Panc1 (cell line): Measurements from ENCODE around the gene AARS1. TPM values are rescaled to one million over a fixed set of nuclear protein-coding genes. Genes with fewer than 3 reads are reported as not detected.

Source experiments
- ATAC-seq: fragments of 200-7000 bp; cut with Tn5 transposase; 2 replicates; pipeline ENCODE4 v1.9.1; 2020; ENCODE audit warnings: mild to moderate bottlenecking, moderate library complexity
- BruUV-seq: library from RNA; stranded (reverse); fragments of 400-500 nt; replicated peaks from 2 replicates; lab custom pipeline; 2021; lab: Mats Ljungman, UMichigan
- CTCF ChIA-PET: fragments of 300-600 bp; sonication (Branson Sonifier 250); formaldehyde crosslinking; loops from one replicate; lab custom pipeline; 2022; ENCODE audit warnings: antibody characterized with exemption; lab: Charles Lee
- POLR2A ChIA-PET: fragments of 300-600 bp; sonication (Branson Sonifier 250); formaldehyde crosslinking; loops from one replicate; lab custom pipeline; 2022; ENCODE audit warnings: antibody characterized with exemption; lab: Charles Lee
- DNase-seq: peaks from one replicate; pipeline ENCODE4 v3.0.0-alpha.2; 2010; ENCODE audit warnings: low read depth, low spot score
- H3K27ac ChIP-seq: 2 replicates; pipeline ENCODE4 v1.5.1; 2011; ENCODE audit warnings: mild to moderate bottlenecking, low read length, inconsistent platforms
- H3K27me3 ChIP-seq: fragments of 200-500 bp; sonication (Bioruptor generic); 2 replicates; pipeline ENCODE4 v1.6.0; 2014; ENCODE audit warnings: low read length, inconsistent platforms; ENCODE audit not compliant: control insufficient read depth, insufficient read depth
- H3K36me3 ChIP-seq: fragments of 200-500 bp; sonication (Bioruptor generic); 2 replicates; pipeline ENCODE4 v1.5.1; 2014; ENCODE audit warnings: inconsistent platforms, mild to moderate bottlenecking, low read length, moderate library complexity; ENCODE audit not compliant: control insufficient read depth, insufficient read depth
- H3K4me1 ChIP-seq: 2 replicates; pipeline ENCODE4 v1.5.1; 2011; ENCODE audit warnings: inconsistent platforms, mild to moderate bottlenecking, low read length, moderate library complexity; ENCODE audit not compliant: control insufficient read depth, insufficient read depth
- H3K4me3 ChIP-seq, 2 experiments: 2 replicates each; pipeline ENCODE4 v1.5.1; 2011 to 2012; ENCODE audit warnings: low read depth in 2 of 2, low read length in 2 of 2, mild to moderate bottlenecking in 2 of 2, inconsistent platforms in 1 of 2, moderate library complexity in 1 of 2
- H3K9me3 ChIP-seq: fragments of 200-500 bp; sonication (Bioruptor generic); 2 replicates; pipeline ENCODE4 v1.5.1; 2014; ENCODE audit warnings: low read depth, mild to moderate bottlenecking, inconsistent platforms, low read length, moderate library complexity; ENCODE audit not compliant: control insufficient read depth, insufficient read depth
- CTCF ChIP-seq: fragments of 450-650 bp; IDR thresholded peaks from 2 replicates; pipeline ENCODE4 v1.5.1; 2017; ENCODE audit warnings: mild to moderate bottlenecking
- POLR2AphosphoS5 ChIP-seq: IDR thresholded peaks from 2 replicates; pipeline ENCODE4 v1.6.1; 2012; ENCODE audit warnings: mild to moderate bottlenecking, low read depth, low read length, moderate library complexity
- REST ChIP-seq, 2 experiments: IDR thresholded peaks; 2 replicates each; pipeline ENCODE4 v1.6.1; 2011 to 2012; ENCODE audit warnings: low read depth in 2 of 2, control low read depth in 1 of 2, low read length in 1 of 2, mild to moderate bottlenecking in 1 of 2, moderate library complexity in 1 of 2; ENCODE audit not compliant: insufficient read depth in 1 of 2
- SIN3A ChIP-seq: IDR thresholded peaks from 2 replicates; pipeline ENCODE4 v1.6.1; 2012; ENCODE audit warnings: low read depth, mild to moderate bottlenecking, low read length, moderate library complexity, borderline replicate concordance; ENCODE audit not compliant: insufficient read depth
- TCF7L2 ChIP-seq: IDR thresholded peaks from 2 replicates; pipeline ENCODE4 v1.6.1; 2011; ENCODE audit warnings: mild to moderate bottlenecking, low read depth, low read length, inconsistent platforms
- in situ Hi-C: cut with HindIII; loops from 2 replicates; pipeline ENCODE4 v1.10.0; 2016; ENCODE audit warnings: low sequenced_read_pairs, low pct_unique_long_range_greater_than_20kb
- intact Hi-C: fragments of 100-400 bp; cut with micrococcal nuclease; formaldehyde crosslinking; loops from one replicate; pipeline ENCODE4 v1.10.0; 2022; ENCODE audit not compliant: unreplicated experiment
- total RNA-seq: library from RNA; stranded (reverse); gene quantifications from one replicate; pipeline ENCODE4 v1.2.1, GENCODE V29; 2021; ENCODE audit not compliant: unreplicated experiment

Gene AARS1
- total RNA-seq, 1 experiment from 2014 or later: 115 TPM

- TF ChIP-seq CTCF (no peak), POLR2AphosphoS5 (no peak), SIN3A (no peak), REST (IDR thresholded peaks at IDR 0.05; ENCODE audit: insufficient read depth in 1 of 2, low read depth in 2 of 2, low read length in 1 of 2) (no peak), TCF7L2 (no peak)
- no peak for ATAC-seq
- in situ Hi-C loops (no loop called here), intact Hi-C loops (no loop called here)
- Histone ChIP-seq H3K27me3 (no peaks in the 10 kb centered on the region), H3K4me3 (no peak overlapping the region), H3K36me3 (peaks cover 11% of the 10 kb centered on the region), H3K27ac (no peak overlapping the region), H3K4me1 (no peaks in the 10 kb centered on the region), H3K9me3 (no peaks in the 10 kb centered on the region)
- DNase-seq: no peak
- POLR2A ChIA-PET: no interaction called here
- BruUV-seq: no TSS peak
- CTCF ChIA-PET: no interaction called here
Observed at GRCh38 chr16:70258065-70258464, 31.2 kb downstream of the AARS1 start.

GRCh38 chr16:70257391-70257790 is 31.9 kb downstream of the AARS1 start:
- POLR2A ChIA-PET: no interaction called here
- no peak overlapping the region for H3K27ac ChIP-seq
- no peak for TF ChIP-seq TCF7L2
- no peak for TF ChIP-seq CTCF
- TF ChIP-seq REST (IDR thresholded peaks at IDR 0.05; ENCODE audit: insufficient read depth in 1 of 2, low read depth in 2 of 2, low read length in 1 of 2): no peak
- no peak for TF ChIP-seq POLR2AphosphoS5
- no peak for TF ChIP-seq SIN3A
- in situ Hi-C loops (no loop called here), intact Hi-C loops (no loop called here)
- peaks cover 9% of the 10 kb centered on the region for H3K36me3 ChIP-seq
- H3K9me3 ChIP-seq: no peaks in the 10 kb centered on the region
- DNase-seq (no peak), ATAC-seq (no peak)
- CTCF ChIA-PET: no interaction called here
- BruUV-seq: no TSS peak
- H3K4me3 ChIP-seq: no peak overlapping the region
- H3K27me3 ChIP-seq: no peaks in the 10 kb centered on the region
- no peaks in the 10 kb centered on the region for H3K4me1 ChIP-seq
